ENCODE data around the gene P2RY8. TPM values are rescaled to one million over a fixed set of nuclear protein-coding genes. Genes with fewer than 3 reads are reported as not detected.

The P2RY8 gene
- total RNA-seq, 1 donor: not detected

GRCh38 chrX:1444561-1445500 lies 92.2 kb downstream of the P2RY8 start:
- TF ChIP-seq CTCF (IDR thresholded peaks at IDR 0.05; ENCODE audit: insufficient read depth, low read length): no peak
- H3K4me3 ChIP-seq (ENCODE audit: low read depth, low read length): no peak overlapping the region
- DNase-seq (ENCODE audit: low read depth): no peak

DNA sequence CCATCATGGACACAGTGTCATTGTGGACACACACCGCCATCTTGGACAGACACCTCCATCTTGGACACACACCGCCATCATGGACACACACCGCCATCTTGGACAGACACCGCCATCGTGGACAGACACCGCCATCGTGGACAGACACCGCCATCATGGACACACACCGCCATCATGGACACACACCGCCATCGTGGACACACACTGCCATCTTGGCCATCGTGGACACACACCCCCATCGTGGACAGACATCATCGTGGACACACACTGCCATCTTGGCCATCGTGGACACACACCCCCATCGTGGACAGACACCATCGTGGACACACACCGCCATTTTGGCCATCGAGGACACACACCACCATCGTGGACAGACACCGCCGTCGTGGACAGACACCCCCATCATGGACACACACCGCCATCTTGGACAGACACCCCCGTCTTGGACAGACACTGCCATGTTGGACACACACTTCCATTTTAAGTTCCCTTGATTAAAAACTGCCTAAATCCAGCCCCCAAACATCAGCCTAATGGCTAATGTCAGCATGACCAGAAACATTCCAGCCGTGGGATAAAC lies 93.4 kb downstream of the P2RY8 start:
- no peak for TF ChIP-seq CTCF (IDR thresholded peaks at IDR 0.05; ENCODE audit: insufficient read depth, low read length)
- DNase-seq (ENCODE audit: low read depth): no peak
- H3K4me3 ChIP-seq (ENCODE audit: low read depth, low read length): no peak overlapping the region

GRCh38 chrX:1442724-1443367 lies 94.1 kb downstream of the P2RY8 start:
- no peak for DNase-seq (ENCODE audit: low read depth)
- TF ChIP-seq CTCF (IDR thresholded peaks at IDR 0.05; ENCODE audit: insufficient read depth, low read length): no peak
- H3K4me3 ChIP-seq (ENCODE audit: low read depth, low read length): no peak overlapping the region

DNA sequence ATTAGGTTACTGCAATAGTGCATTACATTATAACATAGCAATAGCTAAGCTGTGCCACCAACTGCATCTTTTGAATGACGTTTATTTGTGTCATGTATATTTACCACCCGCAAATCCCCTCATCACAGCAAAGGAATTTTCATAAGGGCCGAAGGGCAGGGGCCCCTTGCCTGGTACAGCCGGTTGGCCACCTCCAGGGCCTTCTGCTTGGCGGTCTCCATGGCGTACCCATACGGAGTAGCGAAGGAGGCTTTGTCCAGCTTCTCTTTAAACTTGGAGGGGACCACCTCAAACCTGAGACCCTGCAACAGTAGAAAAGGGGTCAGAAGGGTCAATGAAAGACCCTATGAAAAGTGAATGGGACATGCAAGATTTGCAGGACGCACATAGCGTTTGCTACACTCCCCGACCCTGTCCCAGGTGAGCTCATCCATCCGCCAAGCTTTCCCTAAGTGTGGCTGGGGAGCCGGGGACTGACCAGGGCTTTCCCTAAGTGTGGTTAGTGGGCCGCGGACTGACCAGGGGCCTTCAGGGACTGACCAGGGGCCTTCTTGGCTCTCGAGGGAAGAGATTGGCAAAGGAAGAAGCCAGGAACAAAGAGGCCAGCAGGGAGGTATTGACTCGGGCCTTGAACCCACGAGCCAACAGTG lies 94.8 kb downstream of the P2RY8 start:
- no peak for DNase-seq (ENCODE audit: low read depth)
- no peak for TF ChIP-seq CTCF (IDR thresholded peaks at IDR 0.05; ENCODE audit: insufficient read depth, low read length)
- H3K4me3 ChIP-seq (ENCODE audit: low read depth, low read length): no peak overlapping the region

- DNase-seq (ENCODE audit: low read depth): no peak
- H3K4me3 ChIP-seq (ENCODE audit: low read depth, low read length): no peak overlapping the region
- no peak for TF ChIP-seq CTCF (IDR thresholded peaks at IDR 0.05; ENCODE audit: insufficient read depth, low read length)
These were observed 96.5 kb downstream of the P2RY8 start for GRCh38 chrX:1440506-1440905.

DNA sequence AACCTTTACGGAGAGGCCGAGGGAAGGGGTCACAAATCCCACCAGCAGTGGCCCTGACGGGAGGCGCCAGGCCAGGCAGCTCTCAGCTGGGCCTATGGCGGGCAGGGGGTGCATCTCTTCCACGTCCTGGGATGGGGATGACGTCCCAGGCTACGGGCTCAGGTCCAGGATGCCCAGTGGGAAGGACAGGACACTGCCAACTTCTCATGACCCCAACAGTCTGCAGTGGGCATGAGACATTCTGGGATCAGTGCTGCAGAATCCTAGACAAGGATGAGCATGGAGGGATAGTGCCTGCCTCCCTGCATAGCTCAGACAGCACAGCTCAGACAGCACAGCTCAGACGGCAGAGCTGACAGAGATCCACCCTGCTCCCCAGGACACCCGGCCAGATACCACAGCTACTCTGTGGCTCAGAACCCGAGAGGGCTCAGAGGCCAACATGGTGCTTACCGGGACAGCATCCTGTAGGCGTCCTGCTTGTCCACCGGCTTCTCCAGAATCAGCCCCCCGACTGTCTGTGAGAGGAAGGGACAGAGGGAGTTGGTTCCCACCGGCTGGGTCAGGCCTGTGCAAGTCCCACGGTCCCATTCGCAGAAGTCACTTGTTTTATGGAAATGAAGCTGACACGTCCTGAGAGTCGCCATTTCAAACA lies 101.6 kb downstream of the P2RY8 start:
- no peak overlapping the region for H3K4me3 ChIP-seq (ENCODE audit: low read depth, low read length)
- TF ChIP-seq CTCF (IDR thresholded peaks at IDR 0.05; ENCODE audit: insufficient read depth, low read length): no peak
- no peak for DNase-seq (ENCODE audit: low read depth)
